Measurements from ENCODE around the gene KCNJ1.
A peak's percentile ranks its signal among the peaks of the same experiment; 100 is the strongest.

The KCNJ1 gene

DNA sequence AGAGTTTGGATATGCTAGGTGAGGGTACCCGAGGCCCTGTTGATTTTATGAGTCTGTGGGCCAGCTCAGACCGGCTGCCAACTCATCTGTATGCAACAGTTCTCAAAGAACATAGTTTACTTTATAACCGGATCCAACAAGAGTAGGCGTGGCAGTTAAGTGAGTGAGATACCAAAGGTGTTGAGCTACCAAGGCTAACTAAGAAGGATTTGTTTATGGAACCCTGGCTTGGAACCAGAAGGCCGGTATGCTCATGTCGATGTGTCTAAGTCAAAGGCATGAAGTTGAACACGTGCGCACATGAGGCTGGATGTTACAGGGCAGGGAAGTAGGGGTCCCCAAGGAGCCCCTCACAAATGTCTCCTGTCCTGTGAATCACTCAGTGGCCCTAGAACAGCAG is at the start of gene KCNJ1:
TSS of gene KCNJ1 (minus strand) at position 20 of the 400 bp plus-strand sequence. CDS start 27,053 bp downstream, outside the sequence.
- no peak for DNase-seq

DNA sequence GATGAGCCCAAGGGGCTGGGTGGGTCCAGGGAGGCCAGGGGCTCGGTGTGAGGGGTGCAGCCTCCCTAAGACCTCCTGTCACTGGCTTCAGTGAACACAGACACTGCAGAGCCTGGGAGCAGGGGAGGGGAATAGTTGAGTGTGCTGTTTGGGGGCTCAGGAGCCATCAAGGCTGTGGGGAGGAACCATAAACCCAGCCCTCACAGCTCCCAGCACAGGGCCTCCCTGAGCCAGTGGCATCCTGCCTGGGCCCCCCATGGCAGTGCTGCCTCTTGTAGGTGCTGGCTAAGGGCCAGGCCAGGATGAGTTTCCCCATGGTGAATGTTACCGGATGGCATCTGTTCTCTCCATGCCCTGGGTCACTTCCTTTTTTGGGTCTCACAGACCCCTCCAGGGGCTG is 49.6 kb upstream of the KCNJ1 start:
- no peak for DNase-seq

- DNase-seq, result no peak
Observed at GRCh38 chr11:128916037-128916572, 49.0 kb upstream of the KCNJ1 start.

GRCh38 chr11:128915149-128915521 is 48.0 kb upstream of the KCNJ1 start:
- DNase-seq, result no peak

GRCh38 chr11:128914216-128915148 is 47.4 kb upstream of the KCNJ1 start:
- DNase-seq, result no peak

GRCh38 chr11:128913806-128914205 is 46.7 kb upstream of the KCNJ1 start:
- no peak for DNase-seq

DNA sequence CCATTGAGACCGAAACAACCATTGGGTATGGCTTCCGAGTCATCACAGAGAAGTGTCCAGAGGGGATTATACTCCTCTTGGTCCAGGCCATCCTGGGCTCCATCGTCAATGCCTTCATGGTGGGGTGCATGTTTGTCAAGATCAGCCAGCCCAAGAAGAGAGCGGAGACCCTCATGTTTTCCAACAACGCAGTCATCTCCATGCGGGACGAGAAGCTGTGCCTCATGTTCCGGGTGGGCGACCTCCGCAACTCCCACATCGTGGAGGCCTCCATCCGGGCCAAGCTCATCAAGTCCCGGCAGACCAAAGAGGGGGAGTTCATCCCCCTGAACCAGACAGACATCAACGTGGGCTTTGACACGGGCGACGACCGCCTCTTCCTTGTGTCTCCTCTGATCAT is 44.6 kb upstream of the KCNJ1 start:
- DNase-seq, result no peak

- DNase-seq, result no peak
Observed at GRCh38 chr11:128911239-128911638, 44.1 kb upstream of the KCNJ1 start.

- no peak for DNase-seq
Observed at GRCh38 chr11:128910576-128910975, 43.5 kb upstream of the KCNJ1 start.

GRCh38 chr11:128909438-128910125 is 42.5 kb upstream of the KCNJ1 start:
- DNase-seq, result no peak

- DNase-seq, result peak; percentile 57
Observed at GRCh38 chr11:128908391-128909246, 41.5 kb upstream of the KCNJ1 start.

- no peak for DNase-seq
Observed at GRCh38 chr11:128907585-128907984, 40.5 kb upstream of the KCNJ1 start.

- no peak for DNase-seq
Observed at GRCh38 chr11:128906185-128907050, 39.3 kb upstream of the KCNJ1 start.

DNA sequence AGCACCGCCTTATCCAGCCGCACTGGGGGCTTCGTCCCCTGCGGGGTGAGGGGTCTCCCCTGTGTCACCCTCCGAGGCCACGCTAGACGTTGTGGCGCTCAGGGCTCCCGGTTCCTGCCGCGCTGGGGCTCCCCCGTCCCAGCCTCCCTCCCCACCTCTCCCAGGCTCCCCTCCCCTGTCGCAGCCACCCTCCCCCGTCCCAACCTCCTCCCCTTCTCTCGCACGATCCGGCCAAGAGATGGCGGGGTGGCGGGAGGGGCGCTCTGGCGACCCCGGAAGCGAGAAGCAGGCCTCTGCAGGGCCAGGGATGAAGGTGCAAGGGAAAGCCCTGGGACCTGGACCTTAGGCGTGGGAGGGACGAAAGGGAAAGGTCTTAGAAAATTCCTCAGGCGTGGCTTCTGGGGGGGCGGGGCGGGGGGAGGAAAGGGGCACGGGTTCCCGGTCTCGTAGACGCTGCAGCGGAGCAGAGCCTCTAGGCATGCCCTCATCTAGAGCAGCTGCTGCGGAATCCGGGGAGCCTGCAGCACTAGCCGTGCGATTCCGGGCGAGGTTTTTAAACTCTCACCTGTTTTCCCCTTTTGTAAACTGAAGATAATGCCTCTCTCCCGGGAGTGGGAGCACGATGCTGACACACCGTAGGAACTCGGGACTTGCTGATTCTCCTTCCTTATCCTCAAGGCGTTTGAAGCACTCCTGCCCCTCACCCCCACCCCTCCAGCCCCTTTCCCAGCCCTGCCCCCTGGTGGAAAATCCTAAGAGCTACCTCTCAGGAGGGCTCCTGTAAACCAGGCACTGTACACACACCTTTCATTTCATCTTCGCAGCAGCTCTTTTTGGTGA is 38.5 kb upstream of the KCNJ1 start:
- peak; percentile 54 for DNase-seq

- peak; percentile 69 for DNase-seq
Observed at GRCh38 chr11:128904656-128905344, 37.7 kb upstream of the KCNJ1 start.

DNA sequence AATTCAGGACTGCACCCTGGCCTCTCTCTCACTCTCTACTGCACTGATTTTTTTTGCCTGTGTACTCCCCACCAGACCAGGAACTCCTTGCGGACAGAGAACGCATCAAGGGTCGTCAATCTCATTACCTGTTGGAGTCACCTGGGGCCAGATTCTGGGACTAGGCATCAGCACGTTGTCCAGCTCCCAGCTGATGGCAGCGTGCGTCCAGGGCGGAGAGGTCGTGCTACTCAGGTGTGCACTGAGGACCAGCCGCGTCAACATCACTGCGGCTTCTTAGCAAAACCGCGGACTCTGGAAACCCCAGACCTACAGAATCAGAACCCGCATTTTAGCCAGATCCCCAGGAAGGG is 37.2 kb upstream of the KCNJ1 start:
- DNase-seq, result no peak

GRCh38 chr11:128903248-128904061 is 36.4 kb upstream of the KCNJ1 start:
- DNase-seq, result no peak

DNA sequence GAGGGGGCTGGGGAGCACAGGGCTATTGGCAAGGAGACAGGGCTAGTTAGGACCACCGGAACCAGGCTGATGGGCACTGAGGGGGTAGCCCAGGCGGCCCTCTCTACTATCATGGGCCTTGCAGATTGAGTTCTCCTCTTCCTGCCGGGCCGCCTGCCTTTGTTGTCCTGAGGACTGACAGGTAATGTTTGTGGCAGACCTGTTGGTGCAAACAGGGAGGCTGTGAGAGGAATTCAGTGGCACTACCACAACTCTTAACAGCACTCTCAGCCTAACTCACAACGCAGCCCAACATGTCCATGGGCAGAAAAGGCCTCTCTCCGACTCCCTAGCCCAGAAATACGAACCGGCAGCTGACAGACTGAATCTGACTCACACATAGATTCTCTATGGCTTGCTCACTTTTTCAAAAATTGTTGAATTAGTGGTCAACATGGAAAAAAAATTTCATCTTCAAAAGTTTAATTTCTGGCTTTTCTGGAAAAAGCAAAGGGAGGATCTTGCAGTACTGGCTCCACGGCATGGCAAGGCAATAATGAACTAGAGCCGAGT is 35.5 kb upstream of the KCNJ1 start:
- no peak for DNase-seq

Data from femur (tissue), 1 donor.